ENCODE measurements around the gene SDF4.

GRCh38 chr1:1226566-1227362, 5.0 kb downstream of the SDF4 start:
- TF ChIP-seq CTCF (conservative IDR thresholded peaks at IDR 0.05; ENCODE audit: low read depth in 2 of 2): no peak
- no peak for TF ChIP-seq ZNF331 (CRISPR knock-in tag; IDR thresholded peaks at IDR 0.05; ENCODE audit: low read depth)
- TF ChIP-seq EZH2phosphoT487 (IDR thresholded peaks at IDR 0.05; ENCODE audit: unreplicated experiment): no peak
- TF ChIP-seq REST (IDR thresholded peaks at IDR 0.05; ENCODE audit: unreplicated experiment): no peak
- no peak for TF ChIP-seq POLR2AphosphoS5 (IDR thresholded peaks at IDR 0.05; ENCODE audit: low read depth)
- TF ChIP-seq CREB1 (CRISPR knock-in tag; IDR thresholded peaks at IDR 0.05; ENCODE audit: low read depth): no peak
- no peak for TF ChIP-seq EZH2 (IDR thresholded peaks at IDR 0.05; ENCODE audit: low read depth, unreplicated experiment)
- no peak for TF ChIP-seq NANOG (IDR thresholded peaks at IDR 0.05; ENCODE audit: borderline replicate concordance)
- TF ChIP-seq JUNB (IDR thresholded peaks at IDR 0.05; ENCODE audit: unreplicated experiment): no peak
- TF ChIP-seq ETS1 (IDR thresholded peaks at IDR 0.05): no peak
